Mucosa of rectum (tissue), 2 donors: ENCODE measurements around the gene PLEKHA7.

ENCODE experiments used
- H3K27ac ChIP-seq, 2 donors: one replicate each; pipeline ENCODE4 v1.7.0; 2013; ENCODE audit warnings: inconsistent platforms in 2 of 2, low read depth in 2 of 2, low read length in 2 of 2
- H3K27me3 ChIP-seq, 2 donors: one replicate each; pipeline ENCODE4 v1.7.0; 2013; ENCODE audit warnings: low read length in 2 of 2; ENCODE audit not compliant: control insufficient read depth in 2 of 2, insufficient read depth in 2 of 2
- H3K36me3 ChIP-seq, 2 donors: one replicate each; pipeline ENCODE4 v1.7.0; 2013; ENCODE audit warnings: low read length in 2 of 2; ENCODE audit not compliant: control insufficient read depth in 2 of 2, insufficient read depth in 2 of 2
- H3K4me1 ChIP-seq, 2 donors: one replicate each; pipeline ENCODE4 v1.7.0; 2013; ENCODE audit warnings: low read length in 2 of 2, mild to moderate bottlenecking in 1 of 2; ENCODE audit not compliant: control insufficient read depth in 2 of 2, insufficient read depth in 2 of 2
- H3K4me3 ChIP-seq, 2 donors: one replicate each; pipeline ENCODE4 v1.7.0; 2013; ENCODE audit warnings: low read length in 2 of 2
- H3K9ac ChIP-seq, 2 donors: one replicate each; pipeline ENCODE4 v1.7.0; 2013; ENCODE audit warnings: low read length in 2 of 2, low read depth in 1 of 2, mild to moderate bottlenecking in 1 of 2
- H3K9me3 ChIP-seq, 2 donors: one replicate each; pipeline ENCODE4 v1.7.0; 2013; ENCODE audit warnings: low read length in 2 of 2; ENCODE audit not compliant: control insufficient read depth in 2 of 2
- donor health status: healthy.
- donor health status: Normal muscosa, but diverticular disease.

PLEKHA7 gene

DNA sequence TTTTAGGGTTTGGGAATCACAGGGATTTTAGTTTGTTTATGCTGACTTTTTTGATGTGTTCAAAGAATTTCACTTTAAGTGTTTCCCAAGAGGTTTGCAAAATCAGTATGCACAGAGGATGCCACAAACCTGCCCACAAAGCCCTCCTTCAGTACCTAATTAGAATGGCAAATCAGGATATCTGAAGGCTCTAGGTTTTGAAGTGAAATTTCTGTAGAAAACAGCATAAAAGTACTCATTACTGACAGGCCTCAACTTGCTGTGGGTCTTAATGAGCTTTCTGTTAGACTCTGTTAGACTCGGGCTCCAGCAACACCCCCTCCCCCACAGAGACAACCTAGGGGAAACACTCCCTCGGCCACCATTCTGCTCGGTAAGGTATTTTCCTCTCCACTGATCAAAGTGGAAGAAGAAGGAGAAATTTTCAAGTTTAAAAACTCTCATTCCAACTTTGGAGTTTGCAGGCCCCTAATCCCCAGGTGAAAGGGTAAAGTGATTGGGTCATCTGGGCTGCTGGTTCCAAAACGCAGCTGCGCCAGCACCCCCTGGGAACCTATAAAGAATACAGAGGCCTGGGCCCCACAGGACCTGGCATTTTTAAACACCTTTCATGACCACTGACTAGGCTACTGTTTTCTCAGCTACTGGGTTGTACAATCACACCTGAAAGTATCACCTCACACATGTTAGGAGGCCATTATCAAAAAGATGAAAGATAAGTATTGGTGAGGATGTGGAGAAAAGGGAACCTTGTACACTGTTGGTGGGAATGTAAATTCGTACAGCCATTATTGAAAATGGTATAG, 67.5 kb downstream of the PLEKHA7 start:
- no peaks in the 10 kb centered on the region for H3K27me3 ChIP-seq
- H3K9ac ChIP-seq: no peak overlapping the region
- H3K36me3 ChIP-seq: no peaks in the 10 kb centered on the region
- H3K4me3 ChIP-seq: no peak overlapping the region
- H3K27ac ChIP-seq: no peak overlapping the region
- H3K4me1 ChIP-seq: peaks cover 0 to 5% of the 10 kb centered on the region in 2 donors
- no peaks in the 10 kb centered on the region for H3K9me3 ChIP-seq

- H3K9me3 ChIP-seq: no peaks in the 10 kb centered on the region
- H3K4me3 ChIP-seq: no peak overlapping the region
- no peaks in the 10 kb centered on the region for H3K36me3 ChIP-seq
- peaks cover 0 to 5% of the 10 kb centered on the region in 2 donors for H3K4me1 ChIP-seq
- H3K9ac ChIP-seq: no peak overlapping the region
- H3K27ac ChIP-seq: no peak overlapping the region
- no peaks in the 10 kb centered on the region for H3K27me3 ChIP-seq
Observed at GRCh38 chr11:16945671-16946469, 68.3 kb downstream of the PLEKHA7 start.

DNA sequence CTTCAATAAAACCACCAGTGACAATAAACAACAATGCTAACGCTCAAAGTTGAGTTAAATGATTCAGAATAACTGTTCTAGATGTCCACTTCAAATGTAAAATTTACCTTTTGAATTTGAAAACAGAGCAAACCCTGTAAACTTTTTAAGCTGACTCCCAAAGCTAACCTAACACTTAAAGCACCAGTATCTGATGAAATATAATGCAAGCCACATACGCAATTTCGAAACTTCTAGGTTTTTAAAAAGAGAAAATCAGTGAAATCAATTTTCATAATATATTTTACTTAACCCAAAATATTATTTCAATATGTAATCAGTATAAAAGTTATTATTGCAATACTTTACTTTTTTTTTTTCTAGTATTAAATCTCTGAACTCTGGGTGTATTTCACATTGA, 71.3 kb downstream of the PLEKHA7 start:
- Histone ChIP-seq H3K9me3 (no peaks in the 10 kb centered on the region), H3K36me3 (no peaks in the 10 kb centered on the region), H3K9ac (no peak overlapping the region), H3K27me3 (no peaks in the 10 kb centered on the region), H3K4me3 (no peak overlapping the region), H3K4me1 (peaks cover 0 to 5% of the 10 kb centered on the region in 2 donors), H3K27ac (no peak overlapping the region)

- peak overlapping the region in 1 of 2 donors; percentile 9 for H3K27ac ChIP-seq
- H3K36me3 ChIP-seq: no peaks in the 10 kb centered on the region
- H3K27me3 ChIP-seq: no peaks in the 10 kb centered on the region
- no peak overlapping the region for H3K9ac ChIP-seq
- H3K4me3 ChIP-seq: no peak overlapping the region
- no peaks in the 10 kb centered on the region for H3K9me3 ChIP-seq
- H3K4me1 ChIP-seq: peaks cover 0 to 5% of the 10 kb centered on the region in 2 donors
Observed at GRCh38 chr11:16942342-16942741, 71.9 kb downstream of the PLEKHA7 start.

- H3K27me3 ChIP-seq: no peaks in the 10 kb centered on the region
- no peak overlapping the region for H3K9ac ChIP-seq
- peaks cover 0 to 5% of the 10 kb centered on the region in 2 donors for H3K4me1 ChIP-seq
- peak overlapping the region in 1 of 2 donors; percentile 9 for H3K27ac ChIP-seq
- no peaks in the 10 kb centered on the region for H3K9me3 ChIP-seq
- no peak overlapping the region for H3K4me3 ChIP-seq
- H3K36me3 ChIP-seq: no peaks in the 10 kb centered on the region
Observed at GRCh38 chr11:16941935-16942334, 72.3 kb downstream of the PLEKHA7 start.

DNA sequence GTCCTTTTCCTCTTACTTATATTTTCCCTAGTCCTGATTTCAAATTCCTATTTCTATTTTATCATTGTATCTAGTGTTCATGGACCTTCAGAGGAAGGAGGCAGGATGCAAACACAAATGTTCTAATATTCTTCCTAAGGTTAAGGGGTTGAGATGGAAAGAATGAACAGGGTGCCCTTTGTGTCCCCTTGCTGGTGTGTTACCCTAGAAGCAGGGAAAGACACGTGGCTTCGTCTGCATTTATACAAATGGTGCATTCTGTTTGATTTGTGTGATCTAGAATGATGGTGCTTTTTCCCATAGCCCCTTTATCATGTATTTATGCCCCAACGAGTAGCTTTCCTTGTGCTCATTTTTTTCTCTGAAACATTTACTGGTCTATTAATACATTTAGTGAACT, 76.2 kb downstream of the PLEKHA7 start:
- Histone ChIP-seq H3K4me3 (no peak overlapping the region), H3K36me3 (no peaks in the 10 kb centered on the region), H3K9ac (no peak overlapping the region)

GRCh38 chr11:16936643-16937042, 77.6 kb downstream of the PLEKHA7 start:
- H3K9ac ChIP-seq: no peak overlapping the region
- no peak overlapping the region for H3K27ac ChIP-seq

More for the DNA sequence above, 76.2 kb downstream of the PLEKHA7 start:
- Histone ChIP-seq H3K9me3 (no peaks in the 10 kb centered on the region), H3K27ac (no peak overlapping the region), H3K27me3 (no peaks in the 10 kb centered on the region), H3K4me1 (peaks cover 3% of the 10 kb centered on the region in 2 donors)

GRCh38 chr11:16935518-16936302, 78.5 kb downstream of the PLEKHA7 start:
- Histone ChIP-seq H3K9me3 (no peaks in the 10 kb centered on the region), H3K27ac (no peak overlapping the region), H3K4me1 (peaks cover 0 to 10% of the 10 kb centered on the region in 2 donors), H3K36me3 (no peaks in the 10 kb centered on the region), H3K9ac (no peak overlapping the region), H3K4me3 (no peak overlapping the region), H3K27me3 (no peaks in the 10 kb centered on the region)

More at GRCh38 chr11:16936643-16937042, 77.6 kb downstream of the PLEKHA7 start:
- peaks cover 0 to 10% of the 10 kb centered on the region in 2 donors for H3K4me1 ChIP-seq
- no peak overlapping the region for H3K4me3 ChIP-seq
- no peaks in the 10 kb centered on the region for H3K9me3 ChIP-seq
- no peaks in the 10 kb centered on the region for H3K27me3 ChIP-seq
- H3K36me3 ChIP-seq: no peaks in the 10 kb centered on the region

DNA sequence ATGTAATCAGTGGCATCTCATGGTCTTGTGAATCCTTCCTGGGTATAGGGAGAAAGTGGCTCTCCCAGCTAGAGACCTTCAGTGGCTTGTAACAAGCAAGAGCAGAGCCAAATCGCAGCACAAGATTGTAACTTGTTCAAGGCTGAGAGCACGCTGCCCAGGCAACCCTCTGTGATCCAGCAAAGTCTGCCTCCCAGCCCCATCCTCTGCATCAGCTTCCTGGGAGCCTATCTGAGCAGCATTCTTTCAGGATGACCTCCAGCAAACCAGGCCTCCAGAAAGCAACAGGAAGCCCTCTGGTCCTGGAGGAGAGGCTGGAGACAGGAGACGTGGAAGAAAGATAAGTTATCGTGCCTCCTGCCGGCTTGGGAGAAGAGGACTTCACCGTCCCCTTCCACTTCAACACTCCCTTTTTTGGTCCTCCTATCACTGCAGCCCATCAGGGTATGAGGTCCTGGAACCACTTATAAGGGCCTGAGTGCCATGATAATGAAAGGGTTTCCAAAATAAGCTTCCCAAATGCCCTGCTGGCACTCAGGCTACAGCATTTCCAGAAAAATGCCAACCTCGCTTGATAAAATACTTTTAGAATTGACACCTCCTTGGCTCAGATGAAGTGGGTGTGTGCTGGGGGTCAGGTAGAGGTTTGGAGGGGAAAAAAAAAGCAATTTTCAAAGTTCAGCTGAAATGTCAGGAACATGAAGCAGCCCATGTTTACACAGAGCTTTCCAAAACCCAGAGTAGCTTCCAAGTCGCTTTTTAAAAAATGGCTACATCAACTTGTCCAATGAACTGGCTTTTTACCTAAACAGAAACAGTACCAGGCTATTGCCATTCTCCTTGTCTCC, 80.2 kb downstream of the PLEKHA7 start:
- Histone ChIP-seq H3K4me1 (peaks cover 0 to 10% of the 10 kb centered on the region in 2 donors), H3K9ac (no peak overlapping the region), H3K27ac (no peak overlapping the region), H3K4me3 (no peak overlapping the region), H3K36me3 (no peaks in the 10 kb centered on the region), H3K9me3 (no peaks in the 10 kb centered on the region), H3K27me3 (no peaks in the 10 kb centered on the region)
